Measurements from ENCODE around the gene KIF1C.
A peak's percentile ranks its signal among the peaks of the same experiment; 100 is the strongest.

Gene KIF1C

DNA sequence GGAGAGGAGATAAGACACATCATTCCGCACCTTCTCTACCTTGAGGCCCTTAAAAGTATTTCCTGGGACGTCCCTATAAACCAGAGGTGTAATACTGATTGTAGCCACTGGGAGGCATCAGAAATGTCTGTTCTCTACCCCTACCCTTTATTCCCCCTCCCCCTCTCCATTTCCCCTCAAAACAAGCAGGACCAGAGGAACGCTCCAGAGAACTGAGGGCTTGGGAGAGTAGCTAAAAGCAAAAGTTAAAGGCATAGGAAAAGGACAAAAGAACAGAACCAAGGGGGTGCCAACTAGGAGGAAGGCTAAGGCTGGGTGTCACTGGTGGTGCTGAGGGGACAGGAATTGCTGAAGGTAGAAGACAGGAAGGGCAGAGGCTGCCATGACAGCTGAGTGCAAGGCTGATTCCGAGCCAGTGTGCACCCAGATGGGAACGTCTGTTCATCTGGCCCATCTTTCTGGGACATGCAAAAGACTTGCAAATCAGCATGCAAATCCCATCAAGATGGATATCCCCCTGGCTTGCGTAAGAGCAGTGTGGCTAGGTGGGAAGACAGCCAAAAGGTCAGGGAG lies 17.0 kb upstream of the KIF1C start:
- DNase-seq (ENCODE audit: low spot score in 2 of 2): peak; percentile 38 to 76
- Mint-ChIP-seq H3K9me3 (no peaks in the 10 kb centered on the region), H3K27ac (peak overlapping the region; percentile 48), H3K4me3 (no peak overlapping the region), H3K4me1 (peaks cover 40% of the 10 kb centered on the region), H3K36me3 (peaks cover 49% of the 10 kb centered on the region)
- peak; percentile 76 for ATAC-seq

DNA sequence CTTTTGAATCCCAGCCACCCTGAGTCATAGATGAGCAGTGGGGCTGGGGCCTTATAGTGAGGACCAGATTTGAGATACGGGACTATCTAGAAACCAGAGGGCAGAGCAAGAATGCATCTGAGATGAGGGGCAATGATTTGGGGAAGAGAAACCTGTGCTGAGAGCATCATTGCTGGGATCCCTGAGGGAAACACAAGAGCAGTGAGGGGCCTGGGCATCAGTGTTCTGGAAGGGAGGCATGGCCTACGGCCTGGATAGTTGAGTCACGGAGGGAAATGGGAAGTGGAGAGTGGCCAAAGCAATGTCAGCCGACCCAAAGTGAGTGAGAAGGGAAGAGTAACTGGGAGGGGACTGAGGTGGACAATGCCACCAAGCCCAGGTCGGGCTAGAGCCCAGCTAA lies 15.4 kb upstream of the KIF1C start:
- no peak overlapping the region for H3K4me3 Mint-ChIP-seq
- H3K4me1 Mint-ChIP-seq: peaks cover 53% of the 10 kb centered on the region
- no peaks in the 10 kb centered on the region for H3K9me3 Mint-ChIP-seq
- peaks cover 55% of the 10 kb centered on the region for H3K36me3 Mint-ChIP-seq
- DNase-seq (ENCODE audit: low spot score in 2 of 2): no peak
- peak overlapping the region; percentile 74 for H3K27ac Mint-ChIP-seq
- ATAC-seq: no peak

DNA sequence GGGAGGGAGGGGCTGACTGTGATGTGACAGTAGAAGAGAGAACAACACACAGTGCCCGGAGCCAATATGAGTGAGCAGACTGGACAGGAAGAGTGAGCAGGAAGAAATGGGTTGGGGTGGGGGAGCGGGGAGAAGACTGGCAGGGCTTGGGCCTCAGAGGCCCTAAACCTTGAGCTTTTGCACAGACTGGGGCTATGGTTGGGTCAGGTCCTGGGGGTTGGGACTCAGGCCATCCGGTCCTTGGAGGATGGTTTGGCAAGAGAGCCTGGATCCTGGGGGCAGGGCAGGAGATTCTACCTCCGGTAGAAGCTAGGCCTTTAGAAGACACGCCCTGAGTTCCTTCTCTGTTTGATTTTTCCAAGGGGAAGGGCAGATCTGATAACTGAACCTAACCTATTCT lies 11.3 kb upstream of the KIF1C start:
- peaks cover 59% of the 10 kb centered on the region for H3K4me1 Mint-ChIP-seq
- H3K4me3 Mint-ChIP-seq: peak overlapping the region; percentile 96
- H3K9me3 Mint-ChIP-seq: no peaks in the 10 kb centered on the region
- peaks cover 50% of the 10 kb centered on the region for H3K36me3 Mint-ChIP-seq
- peak overlapping the region; percentile 96 for H3K27ac Mint-ChIP-seq
- ATAC-seq (no peak), DNase-seq (ENCODE audit: low spot score in 2 of 2) (no peak)

DNA sequence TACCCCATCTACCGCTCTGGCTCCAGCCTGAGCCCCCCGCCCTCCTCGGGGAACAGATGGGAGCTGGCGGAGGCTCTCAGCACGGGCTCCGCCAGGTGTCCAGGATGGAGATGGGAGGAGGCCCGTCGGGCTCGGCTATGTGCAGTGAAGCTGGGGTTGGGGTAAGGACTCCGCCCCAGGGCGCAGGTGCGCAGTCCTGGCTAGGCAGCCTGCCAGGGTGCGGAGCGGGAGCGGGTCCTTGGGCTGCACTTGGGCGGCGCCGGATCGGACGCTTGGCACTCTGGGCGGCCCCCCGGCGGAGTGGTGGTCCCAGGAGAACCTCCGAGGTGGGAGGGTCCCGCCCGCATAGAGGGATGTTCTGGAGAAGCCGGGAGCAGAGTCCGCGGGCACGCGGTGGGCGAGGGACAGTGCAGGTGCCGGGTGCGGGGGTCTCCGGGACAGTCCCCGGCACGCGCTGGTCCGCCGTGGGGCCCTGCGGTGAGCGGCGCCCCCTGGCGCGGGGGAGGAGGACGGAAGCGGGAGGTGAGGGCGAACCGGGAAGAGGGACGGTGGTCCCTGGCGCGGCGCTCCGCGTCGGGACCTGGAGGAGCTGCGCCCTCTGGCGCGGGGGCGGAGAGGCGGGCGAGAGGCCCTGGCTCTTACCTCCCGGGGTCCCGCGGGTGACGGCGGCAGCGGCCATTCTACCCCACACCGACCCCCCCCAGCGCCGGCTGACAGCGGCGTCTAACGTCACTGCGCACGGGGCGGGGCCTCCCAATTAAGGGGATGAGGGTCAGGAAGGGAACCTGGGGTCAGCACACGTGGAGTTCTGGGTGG lies 10.6 kb upstream of the KIF1C start, which contains the start of gene CAMTA2:
Gene CAMTA2, minus strand, starts transcription at position 725 of the 816 bp plus-strand sequence. CDS start 1,453 bp downstream, outside the sequence.
- Mint-ChIP-seq H3K4me1 (peaks cover 57% of the 10 kb centered on the region), H3K27ac (peak within 1 kb of the TSS; percentile 96), H3K4me3 (peak within 1 kb of the TSS; percentile 96), H3K36me3 (peaks cover 43% of the 10 kb centered on the region), H3K9me3 (no peaks in the 10 kb centered on the region)
- ATAC-seq (peak; percentile 91), DNase-seq (ENCODE audit: low spot score in 2 of 2) (peak; percentile 75 to 94)

DNA sequence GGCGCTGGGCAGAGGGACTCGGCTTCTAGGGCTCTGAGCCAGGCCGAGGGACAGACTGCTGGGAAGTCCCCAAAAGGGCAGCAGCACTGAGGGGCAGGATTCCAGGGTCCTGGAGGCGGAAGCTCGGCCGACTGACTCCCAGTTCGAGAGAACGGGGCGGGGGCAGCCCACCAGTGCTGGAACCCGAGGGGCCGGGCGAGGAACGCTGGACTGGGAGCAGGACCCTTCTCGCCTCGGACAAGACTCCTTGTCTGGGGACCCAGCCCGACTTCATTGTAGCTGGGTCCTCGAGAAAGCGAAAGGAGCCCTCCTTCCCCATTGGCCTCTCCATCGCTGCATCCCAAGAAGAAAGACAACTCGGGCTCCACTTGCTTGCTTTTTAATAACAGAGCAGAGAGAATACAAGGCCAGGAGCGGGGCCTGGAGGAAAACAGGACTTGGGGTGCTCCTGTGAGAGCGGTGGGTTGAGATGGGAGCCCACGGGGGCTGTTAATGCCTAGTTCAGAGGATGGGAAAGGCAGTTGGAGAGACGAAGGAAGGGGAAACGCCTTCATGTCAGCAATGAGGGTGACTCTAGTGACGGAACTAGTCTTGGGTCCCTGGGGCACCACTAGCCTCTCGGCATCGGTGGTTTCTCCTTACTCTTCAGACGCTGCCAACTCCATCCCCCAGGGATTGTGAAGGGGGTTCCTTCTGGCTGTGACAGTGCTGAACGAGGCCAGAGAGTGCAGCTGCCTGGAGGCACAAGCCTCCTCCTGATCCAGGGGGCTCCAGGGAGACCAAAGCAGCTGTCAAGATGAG lies 9.8 kb upstream of the KIF1C start:
- Mint-ChIP-seq H3K9me3 (no peaks in the 10 kb centered on the region), H3K4me3 (peak overlapping the region; percentile 96), H3K4me1 (peaks cover 49% of the 10 kb centered on the region), H3K36me3 (peaks cover 35% of the 10 kb centered on the region), H3K27ac (peak overlapping the region; percentile 96)
- no peak for DNase-seq (ENCODE audit: low spot score in 2 of 2)
- peak; percentile 3 for ATAC-seq

DNA sequence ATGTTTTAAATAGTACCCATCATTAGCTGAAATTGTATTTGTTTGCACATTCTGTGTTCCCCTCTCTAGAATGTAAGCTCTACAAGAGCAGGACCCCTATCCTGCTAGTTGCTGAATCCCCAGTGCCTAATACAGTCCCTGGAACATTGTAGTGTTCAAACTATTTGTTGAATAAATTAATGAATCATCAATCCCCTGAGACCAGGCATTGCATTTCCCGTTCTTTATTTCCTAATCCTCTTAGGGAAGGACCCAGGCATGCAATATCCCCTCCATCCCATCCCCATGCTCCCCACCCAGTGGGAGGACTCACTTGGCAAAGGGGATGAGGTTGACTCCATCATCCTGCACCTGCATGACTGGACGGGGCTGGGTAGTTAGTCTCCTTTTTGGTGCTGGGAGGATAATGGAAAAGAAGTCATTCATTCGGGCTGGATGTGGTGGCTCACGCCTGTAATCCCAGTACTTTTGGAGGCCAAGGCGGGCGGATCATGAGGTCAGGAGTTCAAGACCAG lies 3.6 kb upstream of the KIF1C start:
- no peak overlapping the region for H3K27ac Mint-ChIP-seq
- no peak overlapping the region for H3K4me3 Mint-ChIP-seq
- H3K9me3 Mint-ChIP-seq: no peaks in the 10 kb centered on the region
- H3K4me1 Mint-ChIP-seq: peaks cover 38% of the 10 kb centered on the region
- peaks cover 5% of the 10 kb centered on the region for H3K36me3 Mint-ChIP-seq
- DNase-seq (ENCODE audit: low spot score in 2 of 2): no peak
- no peak for ATAC-seq

DNA sequence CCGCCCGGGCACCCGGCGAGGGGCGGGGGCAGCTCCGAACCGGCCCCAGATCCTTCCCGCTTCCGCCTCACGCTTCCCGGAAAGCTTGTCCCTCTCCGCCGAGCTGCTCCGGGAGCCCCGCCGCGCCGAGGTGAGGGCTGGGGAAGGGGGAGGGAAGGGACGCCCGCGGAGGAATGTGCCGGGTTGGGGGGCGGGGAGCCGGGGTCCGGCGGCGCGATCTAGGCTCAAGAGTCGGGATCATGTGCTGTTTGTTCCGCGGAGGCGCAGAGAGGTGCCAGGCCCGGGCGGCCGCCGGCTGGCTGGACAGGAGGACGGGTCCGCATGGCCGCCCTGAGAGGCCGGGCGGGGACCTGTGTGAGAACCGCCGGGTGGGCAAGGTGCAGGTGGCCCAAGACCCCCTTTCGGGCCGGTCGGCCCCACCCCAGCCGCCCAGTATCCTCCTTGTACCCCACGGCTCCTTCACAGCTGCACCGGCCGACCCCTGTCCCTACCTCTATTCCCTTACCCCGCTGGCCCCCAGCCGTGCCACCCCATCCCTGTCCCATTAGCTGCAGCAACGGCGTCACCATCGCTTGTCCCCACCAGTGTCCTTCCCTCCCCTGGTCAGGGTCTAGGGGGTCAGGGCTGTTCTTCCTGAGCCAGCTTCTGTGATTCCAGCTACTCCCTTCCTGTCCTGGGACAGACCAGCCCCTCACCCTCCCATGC lies 429 bp downstream of the KIF1C start:
- DNase-seq (ENCODE audit: low spot score in 2 of 2): peak; percentile 31 to 75
- Mint-ChIP-seq H3K36me3 (peaks cover 33% of the 10 kb centered on the region), H3K4me3 (peak overlapping the region; percentile 89), H3K9me3 (no peaks in the 10 kb centered on the region), H3K27ac (peak overlapping the region; percentile 36), H3K4me1 (peaks cover 43% of the 10 kb centered on the region)
- ATAC-seq: peak; percentile 19

DNA sequence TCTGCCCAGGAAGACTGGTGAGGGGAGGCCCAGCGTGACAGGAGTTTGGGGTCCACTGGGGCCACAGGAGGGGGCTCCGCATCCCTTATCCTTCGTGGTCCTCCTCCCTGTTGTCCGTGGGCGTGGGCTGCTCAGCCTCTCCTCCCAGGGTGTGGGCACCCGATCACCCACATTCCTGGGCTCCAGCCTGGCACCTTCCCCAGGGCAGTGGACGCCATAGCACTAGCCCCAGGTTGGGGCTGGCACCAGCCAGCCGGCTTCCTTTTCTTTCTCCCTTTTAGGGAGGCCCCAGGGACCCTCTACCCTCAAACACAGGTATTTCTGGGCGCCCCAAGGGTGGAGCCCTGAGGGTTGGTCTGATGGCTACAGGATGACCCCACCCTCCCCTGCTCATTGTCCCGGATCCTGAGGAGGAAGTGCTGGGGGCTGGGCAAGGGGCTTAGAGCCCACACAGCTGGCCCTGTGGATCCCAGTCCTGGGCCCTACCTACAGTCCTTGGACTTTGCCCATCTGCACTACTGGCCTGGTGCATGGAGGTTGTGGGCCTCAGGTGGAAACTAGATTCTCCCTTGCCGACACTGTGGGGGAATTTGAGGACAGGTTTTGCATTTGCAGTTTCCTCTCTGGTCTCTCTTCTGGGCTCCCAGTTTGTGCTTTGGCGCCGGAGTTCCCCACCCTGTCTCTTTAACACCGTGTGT lies 1.1 kb downstream of the KIF1C start:
- peak overlapping the region; percentile 89 for H3K4me3 Mint-ChIP-seq
- DNase-seq (ENCODE audit: low spot score in 2 of 2) (no peak), ATAC-seq (no peak)
- peaks cover 40% of the 10 kb centered on the region for H3K36me3 Mint-ChIP-seq
- H3K9me3 Mint-ChIP-seq: no peaks in the 10 kb centered on the region
- peaks cover 43% of the 10 kb centered on the region for H3K4me1 Mint-ChIP-seq
- peak overlapping the region; percentile 36 for H3K27ac Mint-ChIP-seq

DNA sequence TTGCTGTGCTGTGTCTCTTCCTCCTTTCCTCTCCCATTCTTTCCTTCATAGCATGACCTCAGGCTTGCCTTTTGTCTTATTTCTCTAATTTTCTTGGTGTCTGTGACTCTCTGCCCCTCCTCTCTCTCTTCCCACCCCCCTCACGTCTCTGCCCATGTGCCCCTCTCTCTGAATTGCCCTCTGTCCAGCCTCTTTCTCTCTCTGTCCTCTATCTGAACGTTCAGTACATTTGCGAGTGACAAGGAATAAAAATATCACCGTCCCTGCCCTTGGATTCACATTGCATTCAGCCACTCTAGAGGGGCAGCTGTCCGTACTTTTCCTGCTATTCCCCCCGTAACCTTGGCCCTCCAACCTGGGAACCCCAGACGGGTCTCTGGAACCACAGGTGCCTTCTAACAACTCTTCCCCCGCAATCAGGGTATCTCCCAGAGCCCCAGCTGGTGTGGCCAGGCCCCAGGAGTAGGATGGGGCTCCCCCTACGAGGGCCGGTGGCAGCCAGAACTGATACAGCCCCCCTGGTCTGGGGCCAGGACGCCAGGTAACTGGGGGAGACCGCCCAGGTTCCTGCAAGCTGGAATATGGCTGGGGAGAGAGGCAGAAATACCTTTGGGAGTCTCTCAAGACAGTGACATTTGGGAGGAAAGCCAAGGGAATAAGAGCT lies 1.8 kb downstream of the KIF1C start:
- H3K36me3 Mint-ChIP-seq: peaks cover 47% of the 10 kb centered on the region
- no peaks in the 10 kb centered on the region for H3K9me3 Mint-ChIP-seq
- ATAC-seq (no peak), DNase-seq (ENCODE audit: low spot score in 2 of 2) (no peak)
- peaks cover 43% of the 10 kb centered on the region for H3K4me1 Mint-ChIP-seq
- peak overlapping the region; percentile 89 for H3K4me3 Mint-ChIP-seq
- peak overlapping the region; percentile 36 for H3K27ac Mint-ChIP-seq

DNA sequence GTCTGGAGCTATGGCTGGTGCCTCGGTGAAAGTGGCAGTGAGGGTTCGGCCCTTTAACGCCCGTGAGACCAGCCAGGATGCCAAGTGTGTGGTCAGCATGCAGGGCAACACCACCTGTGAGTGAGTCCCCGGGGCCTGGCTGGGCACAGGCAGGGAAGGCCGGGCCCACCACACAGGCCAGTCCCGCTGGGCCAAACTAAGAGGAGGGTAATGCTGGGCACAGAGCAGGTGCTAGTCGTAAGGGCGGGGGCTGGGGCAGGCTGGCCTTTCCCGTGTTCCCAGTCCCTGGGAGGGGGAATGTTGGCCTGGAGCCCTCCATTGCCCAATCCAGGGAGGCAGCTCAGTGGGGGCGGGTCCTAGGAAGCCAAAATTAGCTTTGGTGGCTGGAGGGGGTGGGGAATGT lies 2.5 kb downstream of the KIF1C start:
- no peak for ATAC-seq
- DNase-seq (ENCODE audit: low spot score in 2 of 2): no peak
- peaks cover 54% of the 10 kb centered on the region for H3K36me3 Mint-ChIP-seq
- H3K4me3 Mint-ChIP-seq: no peak overlapping the region
- no peaks in the 10 kb centered on the region for H3K9me3 Mint-ChIP-seq
- H3K4me1 Mint-ChIP-seq: peaks cover 37% of the 10 kb centered on the region
- H3K27ac Mint-ChIP-seq: peak overlapping the region; percentile 36

DNA sequence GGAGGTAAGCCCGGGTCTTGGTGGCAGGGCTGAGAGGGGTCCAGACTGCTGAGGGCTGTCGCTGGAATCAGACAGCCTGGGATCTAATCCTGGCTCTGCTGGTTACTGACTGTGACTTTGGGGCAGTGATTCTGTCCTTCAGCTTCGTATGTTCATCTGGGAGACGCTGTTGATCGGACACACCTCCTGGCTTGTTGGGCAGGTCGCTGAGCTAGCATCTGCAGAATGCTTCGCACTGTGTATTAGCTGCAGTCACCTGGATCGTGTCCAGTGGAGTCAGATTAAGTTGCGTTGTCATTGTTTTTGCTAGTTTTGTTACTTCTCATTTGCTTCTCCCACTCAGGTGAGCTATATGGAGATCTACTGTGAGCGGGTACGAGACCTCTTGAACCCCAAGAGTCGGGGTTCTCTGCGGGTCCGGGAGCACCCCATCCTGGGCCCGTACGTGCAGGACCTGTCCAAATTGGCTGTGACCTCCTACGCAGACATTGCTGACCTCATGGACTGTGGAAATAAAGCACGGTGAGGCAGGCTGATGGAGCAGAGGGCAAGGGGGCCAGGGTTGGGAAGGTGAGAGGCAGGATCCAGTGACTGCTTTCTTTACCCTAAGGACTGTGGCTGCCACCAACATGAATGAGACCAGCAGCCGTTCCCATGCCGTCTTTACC lies 4.5 kb downstream of the KIF1C start:
- Mint-ChIP-seq H3K27ac (no peak overlapping the region), H3K9me3 (no peaks in the 10 kb centered on the region), H3K36me3 (peaks cover 67% of the 10 kb centered on the region), H3K4me1 (peaks cover 30% of the 10 kb centered on the region), H3K4me3 (no peak overlapping the region)
- DNase-seq (ENCODE audit: low spot score in 2 of 2): no peak
- no peak for ATAC-seq

DNA sequence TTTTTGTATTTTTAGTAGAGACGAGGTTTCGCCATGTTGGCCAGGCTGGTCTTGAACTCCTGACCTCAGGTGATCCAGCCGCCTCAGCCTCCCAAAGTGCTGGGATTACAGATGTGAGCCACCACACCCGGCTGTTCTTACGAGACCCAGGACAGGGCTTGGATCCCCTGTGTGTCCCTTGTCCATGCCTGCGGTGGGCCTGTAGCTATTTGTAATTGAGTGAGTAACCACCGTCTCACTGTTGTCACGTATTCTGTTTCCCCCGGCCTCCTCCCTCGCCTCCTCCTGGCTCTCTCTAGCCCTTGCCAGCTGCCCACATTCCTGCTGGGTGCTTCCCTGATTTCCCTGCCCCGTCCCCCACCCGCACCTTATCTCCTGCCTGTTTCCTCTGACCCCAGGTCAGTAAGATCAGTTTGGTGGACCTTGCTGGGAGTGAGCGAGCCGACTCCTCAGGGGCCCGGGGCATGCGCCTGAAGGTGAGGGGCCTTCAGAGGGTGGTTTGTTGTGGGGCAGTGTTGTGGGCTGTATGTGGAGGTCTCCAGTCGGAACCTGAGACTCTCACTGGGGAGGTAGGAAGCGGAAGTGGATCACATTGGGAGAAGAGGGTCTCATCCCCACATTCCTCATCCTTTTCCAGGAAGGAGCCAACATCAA lies 5.6 kb downstream of the KIF1C start:
- Mint-ChIP-seq H3K27ac (peak overlapping the region; percentile 37), H3K36me3 (peaks cover 77% of the 10 kb centered on the region), H3K4me3 (no peak overlapping the region), H3K9me3 (no peaks in the 10 kb centered on the region), H3K4me1 (peaks cover 29% of the 10 kb centered on the region)
- DNase-seq (ENCODE audit: low spot score in 2 of 2) (no peak), ATAC-seq (no peak)

DNA sequence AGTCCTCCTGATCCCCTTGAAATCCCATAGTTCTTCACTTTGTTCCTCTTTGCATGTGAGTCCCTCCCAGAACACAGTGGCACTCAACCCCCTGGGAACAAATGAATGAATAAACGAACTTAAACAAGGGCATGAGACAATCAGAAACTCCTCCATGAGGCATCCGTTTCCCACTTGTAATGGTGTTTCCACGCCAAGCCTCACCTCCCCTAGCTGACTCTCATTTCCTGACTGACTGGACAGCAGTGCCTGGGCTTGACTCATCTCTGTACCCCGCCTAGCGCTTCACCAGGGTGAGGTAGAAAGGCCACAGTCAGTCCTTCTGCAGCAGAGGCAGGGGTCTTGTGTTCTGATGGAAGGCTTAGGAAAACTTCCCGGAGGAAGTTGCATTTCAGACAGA lies 14.2 kb downstream of the KIF1C start:
- DNase-seq (ENCODE audit: low spot score in 2 of 2) (peak; percentile 27 to 76), ATAC-seq (peak; percentile 98)
- peaks cover 22% of the 10 kb centered on the region for H3K4me1 Mint-ChIP-seq
- H3K27ac Mint-ChIP-seq: peak overlapping the region; percentile 89
- peaks cover 55% of the 10 kb centered on the region for H3K36me3 Mint-ChIP-seq
- H3K9me3 Mint-ChIP-seq: no peaks in the 10 kb centered on the region
- H3K4me3 Mint-ChIP-seq: peak overlapping the region; percentile 28
